Panc1 (cell line): ENCODE results near the gene CCR2.

Experiments
- CTCF ChIP-seq: fragments of 450-650 bp; IDR thresholded peaks from 2 replicates; pipeline ENCODE4 v1.5.1; 2017; ENCODE audit warnings: mild to moderate bottlenecking
- TCF7L2 ChIP-seq: IDR thresholded peaks from 2 replicates; pipeline ENCODE4 v1.6.1; 2011; ENCODE audit warnings: mild to moderate bottlenecking, low read depth, low read length, inconsistent platforms

- TF ChIP-seq CTCF (no peak), TCF7L2 (no peak)
These were observed 49.2 kb upstream of the CCR2 start for GRCh38 chr3:46304739-46305138.
